ENCODE results near the gene PDCD2. TPM values are rescaled to one million over a fixed set of nuclear protein-coding genes. Genes with fewer than 3 reads are reported as not detected.

PDCD2 gene
- total and polyA plus RNA-seq, 2 experiments from 2014 or later = 145 to 181 TPM

DNA sequence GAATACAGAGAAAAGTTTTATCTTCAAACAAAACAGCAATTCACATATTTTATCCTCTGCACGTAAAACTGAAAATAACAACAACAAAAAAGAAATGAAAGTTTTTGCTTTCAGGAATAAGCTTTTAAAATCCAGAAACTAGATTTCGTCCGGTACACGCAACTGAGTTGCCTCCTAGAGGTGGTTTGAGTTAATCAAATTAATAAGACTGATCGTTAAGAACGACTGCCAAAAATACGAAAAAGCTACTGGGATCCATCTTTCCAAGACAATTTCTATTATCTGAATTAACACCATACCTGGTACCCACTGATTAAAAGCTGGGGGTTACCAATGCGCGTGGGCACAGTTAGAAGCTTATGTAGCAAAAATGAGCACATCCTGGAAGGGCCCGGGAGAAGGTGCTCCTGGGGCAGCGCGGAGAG is 669 bp downstream of the PDCD2 start:
- H3K27ac Mint-ChIP-seq = peak overlapping the region; percentile 96
- peaks cover 33% of the 10 kb centered on the region for H3K4me1 Mint-ChIP-seq
- peaks cover 6% of the 10 kb centered on the region for H3K27me3 Mint-ChIP-seq (ENCODE audit: insufficient read depth, low read depth, poor library complexity)
- H3K4me1 ChIP-seq (ENCODE audit: insufficient read depth) = peaks cover 31% of the 10 kb centered on the region
- peak overlapping the region; percentile 95 for H3K4me3 Mint-ChIP-seq
- no peak overlapping the region for H2AFZ ChIP-seq
- ATAC-seq (no peak), DNase-seq (ENCODE audit: low spot score) (no peak)
- H4K20me1 ChIP-seq (replicated peaks; ENCODE audit: insufficient read depth) = 0 out of 2 replicates have a peak, but pooled peaks cover 6% of the 10 kb centered on the region
- peak overlapping the region; percentile 75 for H3K4me3 ChIP-seq
- H3K9me3 Mint-ChIP-seq = peaks cover 4% of the 10 kb centered on the region; the same call in 2 of the 3 replicates
- no peaks in the 10 kb centered on the region for H3K27me3 ChIP-seq (ENCODE audit: insufficient read depth)
- no peaks in the 10 kb centered on the region for H3K9me2 ChIP-seq (ENCODE audit: insufficient read depth)
- H3K36me3 Mint-ChIP-seq (ENCODE audit: low read depth) = peaks cover 51% of the 10 kb centered on the region
- peak overlapping the region; percentile 81 for H3K4me2 ChIP-seq
- H3K36me3 ChIP-seq (ENCODE audit: insufficient read depth) = peaks cover 13% of the 10 kb centered on the region
- no peak for TF ChIP-seq NANOG (IDR thresholded peaks at IDR 0.05; ENCODE audit: borderline replicate concordance)
- TF ChIP-seq, protein P1, sequence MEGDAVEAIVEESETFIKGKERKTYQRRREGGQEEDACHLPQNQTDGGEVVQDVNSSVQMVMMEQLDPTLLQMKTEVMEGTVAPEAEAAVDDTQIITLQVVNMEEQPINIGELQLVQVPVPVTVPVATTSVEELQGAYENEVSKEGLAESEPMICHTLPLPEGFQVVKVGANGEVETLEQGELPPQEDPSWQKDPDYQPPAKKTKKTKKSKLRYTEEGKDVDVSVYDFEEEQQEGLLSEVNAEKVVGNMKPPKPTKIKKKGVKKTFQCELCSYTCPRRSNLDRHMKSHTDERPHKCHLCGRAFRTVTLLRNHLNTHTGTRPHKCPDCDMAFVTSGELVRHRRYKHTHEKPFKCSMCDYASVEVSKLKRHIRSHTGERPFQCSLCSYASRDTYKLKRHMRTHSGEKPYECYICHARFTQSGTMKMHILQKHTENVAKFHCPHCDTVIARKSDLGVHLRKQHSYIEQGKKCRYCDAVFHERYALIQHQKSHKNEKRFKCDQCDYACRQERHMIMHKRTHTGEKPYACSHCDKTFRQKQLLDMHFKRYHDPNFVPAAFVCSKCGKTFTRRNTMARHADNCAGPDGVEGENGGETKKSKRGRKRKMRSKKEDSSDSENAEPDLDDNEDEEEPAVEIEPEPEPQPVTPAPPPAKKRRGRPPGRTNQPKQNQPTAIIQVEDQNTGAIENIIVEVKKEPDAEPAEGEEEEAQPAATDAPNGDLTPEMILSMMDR (conservative IDR thresholded peaks at IDR 0.05; ENCODE audit: low read depth in 2 of 2) = peak in 1 of 2 experiments; percentile 35; a peak in 2 of 4 replicates
- H3K79me2 ChIP-seq (replicated peaks; ENCODE audit: insufficient read depth) = peaks cover 15% of the 10 kb centered on the region
- peaks cover 9% of the 10 kb centered on the region; the same call in 1 of the 2 replicates for H3F3A ChIP-seq (replicated peaks; ENCODE audit: low read depth)
- H3K27ac ChIP-seq (ENCODE audit: low read depth) = peak overlapping the region; percentile 4; the same call in 1 of the 2 replicates

DNA sequence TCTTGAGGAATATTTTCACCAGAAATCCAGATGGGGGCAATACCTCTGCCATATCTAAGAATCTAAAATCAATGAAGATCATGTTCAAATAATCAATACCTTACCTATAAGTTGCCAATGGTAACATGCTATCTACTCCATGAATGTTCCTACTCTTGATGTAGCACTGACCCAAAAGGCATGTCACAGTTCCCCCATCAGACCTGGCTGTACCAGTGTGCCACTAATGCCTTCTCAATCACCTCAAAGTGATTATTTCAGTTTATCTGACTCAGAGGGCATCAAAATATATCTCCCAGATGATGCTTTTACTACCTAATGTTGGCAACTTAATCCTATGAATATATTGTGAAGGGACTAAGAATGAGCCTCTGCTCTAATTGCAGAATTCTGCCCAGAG is 5.5 kb downstream of the PDCD2 start:
- peaks cover 59% of the 10 kb centered on the region for H3K36me3 Mint-ChIP-seq (ENCODE audit: low read depth)
- no peak for DNase-seq (ENCODE audit: low spot score)
- H2AFZ ChIP-seq = no peak overlapping the region
- H3K36me3 ChIP-seq (ENCODE audit: insufficient read depth) = peaks cover 13% of the 10 kb centered on the region
- no peak overlapping the region for H3K27ac ChIP-seq (ENCODE audit: low read depth)
- H3K4me1 Mint-ChIP-seq = peaks cover 4% of the 10 kb centered on the region; the same call in 1 of the 3 replicates
- peaks cover 13% of the 10 kb centered on the region for H3K79me2 ChIP-seq (replicated peaks; ENCODE audit: insufficient read depth)
- no peak overlapping the region for H3K4me2 ChIP-seq
- H3K27ac Mint-ChIP-seq = no peak overlapping the region
- H3K4me3 Mint-ChIP-seq = no peak overlapping the region
- 0 out of 2 replicates have a peak, but pooled peaks cover 6% of the 10 kb centered on the region for H3K4me1 ChIP-seq (ENCODE audit: insufficient read depth)
- H3K9me3 Mint-ChIP-seq = no peaks in the 10 kb centered on the region
- H3K27me3 ChIP-seq (ENCODE audit: insufficient read depth) = no peaks in the 10 kb centered on the region
- no peak overlapping the region for H3K4me3 ChIP-seq
- no peaks in the 10 kb centered on the region for H3F3A ChIP-seq (replicated peaks; ENCODE audit: low read depth)
- no peaks in the 10 kb centered on the region for H3K9me2 ChIP-seq (ENCODE audit: insufficient read depth)
- ATAC-seq = no peak
- H4K20me1 ChIP-seq (replicated peaks; ENCODE audit: insufficient read depth) = 0 out of 2 replicates have a peak, but pooled peaks cover 6% of the 10 kb centered on the region
- H3K27me3 Mint-ChIP-seq (ENCODE audit: insufficient read depth, low read depth, poor library complexity) = no peaks in the 10 kb centered on the region
- TF ChIP-seq ETS1 (IDR thresholded peaks at IDR 0.05) = no peak
- no peak for TF ChIP-seq REST (IDR thresholded peaks at IDR 0.05; ENCODE audit: unreplicated experiment)
- no peak for TF ChIP-seq JUNB (IDR thresholded peaks at IDR 0.05; ENCODE audit: unreplicated experiment)
- TF ChIP-seq STAT1 (IDR thresholded peaks at IDR 0.05; ENCODE audit: unreplicated experiment) = no peak
- TF ChIP-seq NANOG (IDR thresholded peaks at IDR 0.05; ENCODE audit: borderline replicate concordance) = no peak
- TF ChIP-seq, protein P1 (conservative IDR thresholded peaks at IDR 0.05; ENCODE audit: low read depth in 2 of 2) = no peak
- no peak for TF ChIP-seq EZH2phosphoT487 (IDR thresholded peaks at IDR 0.05; ENCODE audit: unreplicated experiment)
- no peak for TF ChIP-seq ZNF114 (CRISPR knock-in tag; IDR thresholded peaks at IDR 0.05)
- no peak for TF ChIP-seq POLR2AphosphoS5 (IDR thresholded peaks at IDR 0.05; ENCODE audit: low read depth)
